Astrocyte (in vitro differentiated cells and primary cell): ENCODE measurements around the gene FAM193B.

Experiments used
- CTCF ChIP-seq: IDR thresholded peaks from 2 replicates; pipeline ENCODE4 v1.5.1; 2011; ENCODE audit warnings: low read depth, mild to moderate bottlenecking, inconsistent platforms, low read length, moderate library complexity; ENCODE audit not compliant: insufficient read depth
- EZH2 ChIP-seq: IDR thresholded peaks from 2 replicates; pipeline ENCODE4 v1.6.1; 2012; ENCODE audit warnings: mild to moderate bottlenecking, low read length, inconsistent platforms; ENCODE audit not compliant: insufficient read depth

DNA sequence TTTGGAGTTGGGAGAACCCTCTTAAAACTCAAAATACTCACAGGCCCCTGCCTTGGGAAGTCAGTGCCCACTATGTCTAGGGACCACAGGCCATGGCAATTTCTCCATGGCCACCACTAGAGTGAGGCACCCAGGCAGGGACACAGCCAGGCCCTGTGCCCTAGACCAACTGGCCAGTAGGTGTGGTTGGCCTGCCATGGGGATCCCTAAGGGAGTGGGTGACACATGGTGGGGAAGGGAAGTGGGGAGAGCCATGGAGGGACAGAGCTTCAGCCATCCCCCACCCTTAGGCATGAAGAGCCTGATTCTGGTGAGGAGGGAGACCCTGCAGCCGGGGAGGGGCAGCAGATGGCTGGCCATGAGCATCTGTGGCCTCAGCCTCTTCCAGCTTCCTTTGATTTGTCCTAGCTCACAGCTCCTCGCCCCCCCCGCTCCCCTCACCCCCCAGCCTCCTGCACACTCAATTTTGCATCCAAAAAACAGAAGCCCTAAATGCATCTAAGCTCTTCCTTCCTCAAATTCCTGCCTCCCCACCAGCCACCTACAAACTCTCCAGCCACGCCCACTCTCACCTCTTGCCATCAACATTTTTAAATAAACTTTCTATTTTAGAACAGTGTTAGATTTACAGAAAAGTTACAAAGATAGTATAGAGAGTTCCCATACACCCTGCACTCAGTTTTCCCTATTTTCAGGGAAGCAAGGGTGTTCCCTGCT lies 79.4 kb downstream of the FAM193B start:
- TF ChIP-seq CTCF (no peak), EZH2 (no peak)
